Cerebellar cortex (tissue), 1 donor: ENCODE measurements around the gene CELA3B.
A peak's percentile ranks its signal among the peaks of the same experiment; 100 is the strongest.
"Not testable (repeated sequence)": the region's sequence is repeated elsewhere in the genome, so short reads cannot be mapped to it uniquely, and the experiment has no call there.

ENCODE experiments used
- DNase-seq: peaks from one replicate; pipeline ENCODE4 v3.0.0-alpha.2; 2015; ENCODE audit warnings: low spot score

The CELA3B gene

DNA sequence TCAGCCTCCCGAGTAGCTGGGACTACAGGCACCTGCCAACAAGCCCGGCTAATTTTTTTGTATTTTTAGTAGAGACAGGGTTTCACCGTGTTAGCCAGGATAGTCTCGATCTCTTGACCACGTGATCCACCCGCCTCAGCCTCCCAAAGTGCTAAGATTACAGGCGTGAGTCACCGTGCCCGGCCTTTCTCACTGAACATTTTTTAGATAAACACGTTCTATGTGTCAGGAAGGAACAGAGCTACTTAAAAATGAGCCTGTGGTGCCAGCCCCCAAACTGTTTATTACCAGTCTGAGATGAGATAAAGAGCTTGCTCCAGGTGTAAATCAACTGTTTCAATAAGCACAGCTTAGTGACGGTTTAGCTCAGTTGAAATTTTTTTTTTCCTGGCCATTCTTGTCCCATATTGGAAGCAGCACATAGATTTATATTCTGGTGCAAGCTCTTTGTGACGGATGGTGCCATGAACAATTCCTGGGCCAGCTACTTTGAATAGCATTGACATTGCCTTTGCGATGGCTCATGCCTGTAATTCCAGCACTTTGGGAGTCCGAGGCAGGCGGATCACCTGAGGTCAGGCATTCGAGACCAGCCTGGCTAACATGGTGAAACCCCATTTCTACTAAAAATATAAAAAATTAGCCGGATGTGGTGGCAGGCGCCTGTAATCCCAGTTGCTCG is 33.7 kb upstream of the CELA3B start:
- not testable (repeated sequence) for DNase-seq

DNA sequence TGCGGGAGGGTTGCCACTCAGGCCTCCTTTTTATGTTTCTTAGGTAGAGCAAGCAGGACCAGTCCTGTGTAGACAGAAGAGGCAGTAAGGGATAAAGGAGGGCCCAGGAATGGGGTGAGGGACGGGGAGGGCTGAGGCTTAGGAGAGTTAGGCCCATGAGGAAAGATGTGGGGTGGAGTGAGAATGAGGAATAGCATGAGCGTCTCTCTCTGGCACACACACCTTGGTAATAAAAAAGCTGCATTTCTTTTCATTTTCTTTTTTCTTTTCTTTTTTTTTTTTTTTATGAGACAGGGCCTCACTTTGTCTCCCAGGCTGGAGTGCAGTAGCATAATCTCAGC is 32.1 kb upstream of the CELA3B start:
- no peak for DNase-seq

DNA sequence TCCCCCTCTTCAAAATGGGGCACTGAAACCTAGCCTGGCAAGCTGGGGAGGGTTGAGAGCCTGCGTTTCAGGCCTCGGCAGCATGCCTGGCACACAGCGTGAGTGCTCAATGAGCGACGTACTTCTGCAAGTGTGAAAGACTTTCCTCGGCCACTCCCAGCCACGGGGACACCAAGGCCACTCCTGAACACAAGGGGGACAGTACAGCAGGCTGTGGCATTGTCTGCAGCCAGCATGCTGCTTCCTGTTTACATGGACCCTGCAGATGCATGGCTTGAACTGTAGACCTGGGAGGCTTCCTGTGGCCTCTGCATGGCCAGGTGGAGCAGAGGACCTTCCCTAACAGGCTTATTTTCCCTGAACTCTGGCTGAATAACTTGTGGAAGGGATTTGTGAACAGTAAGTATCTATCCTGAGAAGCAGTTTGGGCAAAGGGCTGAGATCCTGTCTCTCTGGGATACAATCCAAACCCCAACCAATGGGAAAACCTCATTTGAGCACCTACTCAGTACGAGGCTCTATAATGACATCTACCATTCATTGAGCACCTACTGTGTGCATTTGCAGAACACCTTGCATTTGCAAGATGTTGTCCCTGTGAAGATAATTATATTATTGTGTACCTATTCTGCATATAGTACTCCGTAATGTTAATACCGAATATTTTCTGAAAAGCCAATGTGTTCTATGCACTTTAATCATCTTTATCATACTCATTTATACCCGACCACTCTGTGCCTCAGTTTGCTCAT is 29.8 kb upstream of the CELA3B start:
- DNase-seq, result no peak

DNA sequence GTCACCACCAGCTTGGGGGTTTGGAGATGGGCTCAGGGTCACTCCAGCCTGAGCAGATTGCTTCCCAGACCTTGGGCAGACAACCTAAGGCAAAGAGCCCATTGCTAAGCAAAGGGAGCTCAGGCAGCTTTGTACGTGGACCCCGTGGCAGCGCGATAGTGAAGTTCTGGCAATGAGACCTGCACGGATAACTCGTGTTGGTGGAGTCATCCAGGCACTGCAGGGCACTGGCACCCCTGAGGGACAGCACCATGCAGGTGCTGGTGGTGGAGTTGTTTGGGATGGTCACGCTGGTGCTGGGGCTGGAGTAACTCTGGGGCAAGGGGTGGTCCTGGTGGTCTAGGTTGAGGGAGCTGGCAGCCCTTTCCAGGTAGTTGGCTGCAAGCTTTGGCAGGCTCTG is 26.1 kb upstream of the CELA3B start:
- no peak for DNase-seq

DNA sequence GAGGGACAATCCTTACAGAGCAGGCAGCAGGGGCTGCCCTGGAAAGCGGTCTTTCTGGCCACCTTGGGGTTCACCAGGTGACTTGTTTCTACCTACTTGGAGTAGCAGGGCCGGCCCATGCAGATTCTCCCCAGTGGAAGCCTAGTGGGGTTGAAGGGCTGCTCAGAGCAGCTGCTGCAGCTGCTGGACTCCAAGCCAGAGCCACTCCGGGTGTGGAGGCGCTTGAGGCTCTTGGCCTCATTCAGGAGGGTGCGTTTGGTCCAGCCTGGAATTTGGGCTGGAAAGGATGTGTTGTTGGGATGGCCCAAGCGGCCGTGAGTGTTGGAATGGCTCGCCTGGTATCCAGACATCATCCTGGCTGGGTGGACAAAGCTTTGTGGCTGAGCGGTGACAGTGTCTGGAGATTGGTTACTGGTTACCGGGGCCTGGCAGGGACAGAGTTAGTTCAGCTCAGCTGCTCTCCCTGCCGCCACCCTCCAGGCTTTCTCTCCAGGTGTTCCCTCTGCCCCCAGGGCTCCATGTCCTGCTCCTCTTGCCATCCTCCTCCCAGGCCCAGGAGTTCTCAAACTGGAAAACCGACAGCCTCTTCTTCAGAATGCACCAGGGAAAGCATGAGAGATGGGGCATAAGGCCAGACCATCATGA is 25.5 kb upstream of the CELA3B start:
- DNase-seq, result no peak

DNA sequence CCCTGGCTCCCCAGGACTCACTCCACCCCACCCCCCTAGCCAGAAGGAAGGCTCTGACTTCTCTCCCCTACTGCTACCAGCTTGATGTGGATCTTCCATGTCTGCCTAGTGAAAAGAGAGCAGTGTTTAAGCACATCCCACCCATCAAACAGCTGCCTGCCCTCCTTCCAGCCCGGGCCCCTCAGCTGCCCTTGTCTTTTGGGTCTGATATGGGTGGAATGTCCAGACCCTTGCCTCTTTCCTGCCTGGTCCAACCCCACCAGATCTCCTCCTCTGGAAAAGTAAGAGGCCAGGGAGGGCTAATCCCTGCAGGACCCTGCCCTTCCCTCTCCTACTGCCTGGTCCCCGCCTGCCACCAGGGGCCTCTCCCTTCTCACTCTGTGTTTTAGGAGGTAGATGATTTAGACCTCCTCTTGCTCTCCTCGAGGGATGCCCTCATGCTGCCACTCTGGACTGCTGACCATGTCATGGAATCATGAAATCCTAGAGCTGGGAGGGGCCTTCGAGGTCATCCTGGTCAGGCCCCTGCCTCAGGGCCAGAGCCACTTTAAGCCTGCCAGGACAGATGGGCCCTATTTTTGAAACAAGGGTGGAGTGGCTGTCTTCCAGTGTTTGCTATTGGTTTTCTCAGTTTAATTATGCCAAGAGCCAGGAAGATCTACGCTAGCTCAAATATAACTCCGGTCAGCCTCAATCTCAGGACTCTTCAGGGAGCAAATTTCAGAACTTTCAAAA is 23.9 kb upstream of the CELA3B start:
- no peak for DNase-seq

DNA sequence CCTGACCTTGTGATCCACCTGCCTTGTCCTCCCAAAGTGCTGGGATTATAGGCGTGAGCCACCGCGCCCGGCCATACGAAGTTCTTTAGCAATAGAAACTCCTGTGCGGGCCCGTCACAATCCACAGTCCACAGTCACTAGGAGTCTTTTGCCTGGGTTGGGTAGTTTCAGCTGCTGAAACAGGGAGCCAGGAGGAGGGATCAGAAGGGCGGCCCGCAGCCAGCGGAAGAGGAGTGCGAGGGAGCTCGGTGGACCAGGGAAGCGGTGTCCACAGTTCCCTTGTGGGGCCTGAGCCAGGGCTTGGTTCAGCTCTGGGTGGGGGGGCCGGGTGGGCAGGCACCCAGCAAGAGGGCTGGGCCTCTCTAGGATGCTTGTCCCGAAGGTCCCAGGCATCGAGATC is 21.8 kb upstream of the CELA3B start:
- no peak for DNase-seq

DNA sequence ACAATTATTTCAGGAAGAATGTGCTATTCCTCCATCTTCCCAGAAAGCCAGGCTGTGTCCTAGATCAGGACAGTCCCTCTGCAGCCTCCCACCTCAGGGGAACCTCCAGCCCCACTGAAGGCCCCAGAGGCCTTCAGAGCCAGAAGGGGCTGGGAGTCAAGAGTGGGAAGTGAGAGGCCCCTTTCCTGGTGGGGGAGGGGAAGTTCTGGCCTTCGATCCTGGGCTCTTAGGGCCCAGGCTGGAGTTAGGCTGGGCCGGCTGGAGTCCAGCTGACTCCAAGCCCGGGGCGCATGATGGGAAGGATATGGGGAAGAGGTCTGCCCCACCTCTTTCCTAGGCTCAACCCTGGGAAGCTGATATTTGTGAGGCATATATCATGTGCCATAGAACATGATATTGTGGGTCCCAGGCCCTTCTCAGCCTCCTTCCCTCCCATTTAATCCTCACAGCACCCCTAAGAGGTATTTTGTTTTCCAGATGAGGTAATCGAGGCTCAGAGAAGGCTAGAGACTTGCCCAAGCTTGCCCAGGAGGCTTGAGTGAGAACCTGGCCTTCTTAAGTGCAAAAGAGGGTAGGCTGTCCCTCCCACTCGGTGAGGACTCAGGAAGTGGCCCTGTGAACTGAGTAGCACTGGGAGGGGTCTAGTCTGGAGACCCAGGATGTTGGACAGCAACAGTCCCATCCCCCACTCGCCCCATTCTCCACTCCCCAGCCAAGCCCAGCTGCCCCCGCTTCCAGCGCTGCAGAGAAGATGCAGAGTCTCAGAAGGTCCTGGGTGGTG is 21.1 kb upstream of the CELA3B start:
- no peak for DNase-seq

DNA sequence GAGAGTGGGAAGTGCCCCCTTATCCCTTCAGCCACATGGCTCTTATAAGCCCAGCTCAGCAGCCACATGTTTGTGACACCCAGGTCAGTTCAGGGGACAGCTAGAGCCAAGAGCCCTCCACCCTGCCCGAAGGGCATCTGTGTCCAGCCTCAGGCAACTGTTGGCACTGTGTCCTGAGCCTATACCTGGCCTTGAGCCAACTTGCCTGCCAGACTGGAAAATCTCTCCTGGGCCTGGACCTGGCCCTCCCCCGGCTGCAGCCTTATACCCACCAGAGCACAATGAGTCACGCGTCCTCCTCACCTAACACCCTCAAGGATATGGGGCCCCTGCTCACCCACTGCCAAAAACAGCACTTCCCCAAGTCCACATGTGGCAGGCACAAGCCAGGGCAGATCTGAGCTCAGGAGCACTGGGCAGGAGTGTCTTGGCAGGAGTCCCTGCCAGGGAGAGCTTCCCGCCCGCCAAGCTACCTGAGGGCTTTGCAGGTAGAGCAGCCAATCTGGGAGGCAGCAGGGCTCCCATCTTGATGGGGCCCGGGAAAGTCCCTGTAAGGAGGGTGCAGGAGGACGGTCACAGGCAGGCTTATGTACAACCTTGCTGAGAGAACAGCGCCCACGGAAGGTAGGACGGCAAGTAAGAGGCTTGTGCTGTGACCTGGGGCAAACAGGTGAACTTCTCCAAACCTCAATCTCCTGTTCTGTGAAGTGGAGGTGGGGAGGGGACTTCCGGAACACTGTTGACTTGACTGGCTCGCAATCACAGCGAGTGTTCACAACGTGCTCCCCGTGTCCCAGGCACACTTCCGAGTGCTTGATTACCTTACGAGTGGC is 19.9 kb upstream of the CELA3B start:
- DNase-seq, result no peak

DNA sequence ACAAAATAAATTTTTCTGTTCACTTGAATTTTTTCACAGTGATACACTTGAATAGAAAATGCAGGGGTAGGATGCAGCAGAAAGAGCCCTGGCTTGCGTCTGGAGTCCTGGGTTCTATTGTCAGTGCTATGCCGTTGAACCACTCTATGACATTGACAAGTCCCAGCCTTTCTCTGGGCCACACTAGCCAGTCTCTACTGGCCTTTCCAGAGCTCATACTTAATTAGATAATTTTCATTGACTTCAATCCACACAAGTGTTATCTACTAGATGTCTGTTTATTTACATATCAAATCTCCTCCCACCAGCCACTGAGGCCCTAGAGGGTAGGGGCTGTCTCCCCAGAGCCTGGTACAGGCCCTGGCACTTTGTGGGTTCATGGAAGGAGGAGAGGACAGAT is 15.5 kb upstream of the CELA3B start:
- no peak for DNase-seq

DNA sequence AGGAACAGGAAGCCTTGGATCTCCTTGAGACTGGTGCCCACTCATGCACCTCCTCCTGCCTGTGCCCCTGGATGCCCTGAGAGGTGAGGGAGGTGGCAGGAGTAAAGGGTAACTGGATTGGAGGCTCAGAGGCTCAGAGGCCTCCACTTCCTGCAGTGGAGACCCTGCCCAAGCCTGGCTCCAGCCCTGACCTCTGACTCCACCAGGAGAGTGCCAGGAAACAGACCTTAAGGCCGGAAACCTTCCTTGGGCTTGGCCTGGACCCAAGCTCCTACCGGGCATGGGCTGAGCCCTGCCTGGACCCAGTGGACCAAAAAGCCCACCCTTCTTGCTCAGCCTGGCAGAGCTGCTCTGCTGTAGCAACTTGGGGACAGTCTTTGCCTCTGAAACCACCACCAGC is 15.0 kb upstream of the CELA3B start:
- no peak for DNase-seq

DNA sequence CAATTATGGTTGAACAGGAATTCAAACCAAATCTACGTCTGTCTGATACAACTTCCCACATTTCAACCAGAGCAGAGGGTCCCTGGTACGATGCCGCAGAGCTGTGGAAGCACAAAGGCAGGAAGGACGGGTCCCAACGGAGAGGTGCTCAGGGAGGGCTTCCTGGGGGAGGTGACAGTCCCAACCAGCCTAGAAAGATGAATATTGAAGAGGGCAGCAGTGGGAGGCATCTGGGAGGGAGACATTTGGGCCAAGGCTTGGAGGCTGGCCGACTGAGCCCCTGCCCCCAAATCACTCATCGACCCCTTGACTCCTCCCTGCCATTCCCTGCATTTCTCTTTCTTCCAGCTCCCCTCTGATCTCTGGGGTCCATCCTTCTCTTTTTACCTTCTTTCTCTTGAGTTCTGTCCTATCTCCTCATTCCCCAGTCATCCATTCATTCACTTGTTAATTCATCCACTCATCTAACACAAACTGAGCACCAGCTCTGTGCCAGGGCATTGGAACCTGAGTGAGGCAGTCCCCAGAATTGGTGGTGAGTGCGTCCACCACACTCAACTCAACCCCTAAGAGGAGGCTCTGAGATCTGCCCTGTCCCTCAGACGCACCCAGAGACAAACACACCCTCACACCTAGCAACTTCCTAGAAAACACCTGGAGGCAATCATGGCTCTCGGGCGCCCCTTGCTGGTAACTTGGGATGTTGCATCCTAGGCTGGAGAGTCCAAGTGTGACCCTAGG is 13.2 kb upstream of the CELA3B start:
- DNase-seq, result peak; percentile 76

DNA sequence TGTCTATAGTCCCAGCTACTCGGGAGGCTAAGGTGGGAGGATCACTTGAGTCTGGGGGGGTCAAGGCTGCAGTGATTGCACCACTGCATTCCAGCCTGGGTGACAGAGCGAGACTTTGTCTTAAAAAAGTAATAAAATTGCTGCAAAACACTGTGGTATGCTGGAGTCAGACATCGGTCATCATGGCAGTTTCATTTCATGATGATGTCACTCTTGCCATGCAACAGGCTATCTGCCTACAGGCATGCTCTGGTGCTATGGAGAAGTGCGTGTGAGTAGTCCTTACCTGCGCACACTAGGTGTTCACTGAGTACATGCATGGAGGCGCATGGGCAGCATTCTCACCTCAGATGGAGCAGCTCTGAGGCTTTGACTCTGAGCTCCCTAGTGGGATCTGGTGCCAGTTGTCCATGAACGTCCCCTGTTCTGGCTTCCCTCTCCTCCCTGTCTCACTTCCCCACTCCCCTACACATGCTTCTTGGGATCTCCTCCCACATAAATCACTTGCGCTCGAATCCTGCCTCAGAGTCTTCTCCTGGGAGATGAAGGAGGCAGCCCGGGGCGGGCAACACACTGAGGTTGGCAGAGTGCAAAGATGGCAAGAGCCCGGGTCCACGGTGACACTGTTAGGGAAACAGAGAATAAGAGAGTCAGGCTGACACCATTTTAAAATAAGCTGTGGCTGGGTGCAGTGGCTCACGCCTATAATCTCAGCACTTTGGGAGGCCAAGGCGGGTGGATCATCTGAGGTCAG is 10.4 kb upstream of the CELA3B start:
- no peak for DNase-seq

DNA sequence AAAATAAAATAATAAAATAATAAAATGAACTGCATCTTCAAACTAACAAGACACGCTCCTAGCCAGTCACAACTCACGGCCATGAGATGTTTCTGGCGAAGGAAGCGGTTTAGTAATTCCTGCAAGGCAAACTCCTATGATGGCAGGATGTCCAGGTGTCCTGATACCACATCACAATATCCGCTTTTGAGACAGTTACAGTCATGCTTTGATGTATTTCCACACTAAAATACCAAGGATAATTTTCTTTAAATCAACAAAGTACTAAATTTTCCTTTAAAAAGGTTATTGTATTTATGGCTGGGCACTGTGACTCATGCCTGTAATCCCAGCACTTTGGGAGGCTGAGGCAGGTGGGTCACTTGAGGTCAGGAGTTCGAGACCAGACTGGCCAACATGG is 9.6 kb upstream of the CELA3B start:
- DNase-seq, result not testable (repeated sequence)

DNA sequence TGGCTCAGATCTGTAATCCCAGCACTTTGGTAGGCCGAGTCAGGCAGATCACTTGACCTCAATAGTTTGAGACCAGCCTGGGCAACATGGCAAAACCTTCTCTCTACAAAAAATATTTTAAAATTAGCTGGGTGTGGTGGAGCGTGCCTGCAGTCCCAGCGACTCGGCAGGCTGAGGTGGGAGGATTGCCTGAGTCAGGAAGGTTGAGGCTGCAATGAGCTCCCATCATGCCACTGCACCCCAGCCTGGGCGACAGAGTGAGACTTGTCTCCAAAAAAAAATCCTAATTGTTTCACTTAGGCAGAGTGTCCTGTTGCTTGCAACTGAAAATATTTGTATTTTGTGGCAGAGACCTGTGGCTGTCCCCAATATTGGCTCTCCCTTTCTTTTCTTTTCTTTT is 7.8 kb upstream of the CELA3B start:
- not testable (repeated sequence) for DNase-seq

DNA sequence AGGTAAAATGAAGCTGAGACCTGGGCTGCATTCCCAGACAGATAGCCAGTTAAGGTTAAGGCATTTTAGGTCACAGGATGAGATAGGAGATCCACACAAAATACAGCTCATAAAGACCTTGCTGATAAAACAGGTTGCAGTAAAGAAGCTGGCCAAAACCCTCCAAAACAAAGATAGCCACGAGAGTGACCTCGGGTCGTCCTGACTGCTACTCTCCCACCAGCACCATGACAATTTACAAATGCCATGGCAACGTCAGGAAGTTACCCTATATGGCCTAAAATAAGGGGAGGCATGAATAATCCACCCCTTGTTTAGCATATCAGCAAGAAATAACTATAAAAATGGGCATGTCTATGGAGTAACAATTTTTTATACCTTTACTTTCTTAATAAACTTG is 6.3 kb upstream of the CELA3B start:
- not testable (repeated sequence) for DNase-seq

DNA sequence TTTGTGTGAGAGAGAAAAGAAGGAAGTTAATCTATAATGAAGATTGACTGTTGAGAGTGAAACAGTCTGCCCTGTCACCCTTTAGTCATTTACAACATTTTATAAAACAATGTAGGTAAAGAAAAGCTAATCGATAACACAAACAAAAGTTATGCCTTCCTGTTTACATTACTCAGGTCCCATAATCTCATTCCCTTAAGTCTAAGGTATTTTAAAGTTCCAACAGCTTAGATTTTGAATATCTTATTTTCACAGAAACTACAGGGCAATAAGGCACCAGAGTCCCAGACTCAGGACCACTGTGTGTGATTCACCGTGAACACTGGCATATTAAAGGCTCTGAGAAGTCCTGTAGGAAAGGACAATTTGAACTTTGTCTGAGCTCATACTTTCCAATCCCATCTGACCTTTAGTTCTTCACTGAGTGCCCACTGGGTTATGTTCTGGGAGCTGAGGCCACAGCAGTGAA is 3.8 kb upstream of the CELA3B start:
- not testable (repeated sequence) for DNase-seq

DNA sequence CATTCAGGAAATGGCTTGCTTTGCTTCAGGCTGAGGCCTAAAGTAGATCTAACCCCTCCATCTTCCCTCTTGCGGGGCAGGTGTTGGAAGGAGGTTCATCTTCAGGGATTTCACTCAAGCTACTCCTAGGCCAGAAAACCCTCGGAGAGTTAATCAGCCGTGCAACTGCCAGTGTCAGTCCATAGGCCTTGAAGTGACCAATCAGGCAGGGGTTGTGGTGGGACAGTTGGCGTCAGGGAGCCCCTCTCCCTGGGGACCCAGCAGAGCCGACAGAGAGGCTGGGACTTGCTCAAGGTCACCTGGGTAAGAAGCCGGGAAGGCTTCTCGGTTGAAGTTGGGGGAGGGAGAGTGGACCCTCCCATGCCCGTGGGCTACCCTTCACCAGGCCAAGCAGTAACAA is 2.9 kb upstream of the CELA3B start:
- not testable (repeated sequence) for DNase-seq

DNA sequence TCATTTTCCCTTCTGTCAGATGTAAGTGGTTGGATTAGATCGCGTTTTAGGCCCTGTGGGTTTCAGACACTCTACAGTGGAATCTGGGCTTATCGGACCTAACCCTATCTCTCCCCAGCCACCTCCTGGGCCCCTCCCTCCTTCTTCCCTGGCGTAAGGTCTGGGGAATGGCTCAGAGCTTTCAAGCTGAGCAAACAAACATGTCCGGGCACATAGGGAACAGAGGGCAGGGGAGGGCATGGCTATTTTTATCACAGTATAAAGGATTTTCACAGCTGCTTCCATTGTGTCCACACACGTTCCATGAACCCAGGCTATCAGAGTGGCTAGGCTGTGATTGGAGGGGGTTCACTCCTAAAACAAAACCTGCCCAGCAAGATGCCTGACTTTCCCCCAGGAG is 2.1 kb upstream of the CELA3B start:
- not testable (repeated sequence) for DNase-seq
